ENCODE measurements around the gene CLDN2.

GRCh38 chrX:106939566-106939965 lies 19.4 kb downstream of the CLDN2 start:
- no peak for TF ChIP-seq CTCF (IDR thresholded peaks at IDR 0.05)
- no peak for TF ChIP-seq POLR2AphosphoS5 (IDR thresholded peaks at IDR 0.05)
- no peak for TF ChIP-seq EP300 (IDR thresholded peaks at IDR 0.05)
- TF ChIP-seq POLR2A (IDR thresholded peaks at IDR 0.05; ENCODE audit: low read depth), result no peak
